ENCODE measurements around the gene APIP.
A peak's percentile ranks its signal among the peaks of the same experiment; 100 is the strongest.

APIP gene

GRCh38 chr11:34874202-34874601, 42.0 kb downstream of the APIP start:
- Mint-ChIP-seq H3K9me3 (no peaks in the 10 kb centered on the region), H3K27me3 (no peaks in the 10 kb centered on the region), H3K4me1 (no peaks in the 10 kb centered on the region), H3K4me3 (no peak overlapping the region), H3K27ac (no peak overlapping the region)
- ATAC-seq (peak; percentile 35), DNase-seq (no peak)

DNA sequence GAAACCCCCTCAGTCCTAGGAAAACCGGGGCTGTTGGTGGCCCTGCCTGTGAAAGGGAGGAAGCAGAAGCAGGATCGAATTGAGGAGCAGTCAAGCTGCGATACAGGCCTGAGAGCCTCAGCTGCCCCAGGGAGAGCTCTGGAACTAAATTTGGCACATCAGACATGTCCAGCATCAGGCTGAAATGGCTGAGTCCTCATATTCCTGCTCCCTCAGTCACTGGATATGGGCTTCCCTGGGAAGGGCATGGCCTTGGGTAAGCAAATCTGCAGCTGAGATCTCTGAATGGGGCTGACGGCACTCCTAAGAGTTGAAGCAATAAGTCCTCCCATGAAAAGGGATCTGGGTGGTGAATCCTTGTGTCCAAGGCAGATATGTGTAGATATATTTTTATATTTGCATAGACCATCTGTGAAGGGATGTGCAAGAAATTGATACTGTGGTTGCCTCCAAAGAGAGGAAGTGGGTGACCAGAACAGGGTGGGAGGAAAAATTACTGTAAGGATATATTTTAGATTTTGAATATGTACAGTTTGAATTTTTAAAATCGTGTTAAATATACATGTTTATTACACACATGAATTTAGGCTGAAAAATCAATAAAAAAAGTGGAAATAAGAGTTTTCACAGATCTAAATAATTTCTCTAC, 45.5 kb downstream of the APIP start:
- DNase-seq (no peak), ATAC-seq (no peak)
- H3K27me3 Mint-ChIP-seq, result no peaks in the 10 kb centered on the region
- no peaks in the 10 kb centered on the region for H3K4me1 Mint-ChIP-seq
- no peaks in the 10 kb centered on the region for H3K9me3 Mint-ChIP-seq
- H3K27ac Mint-ChIP-seq, result no peak overlapping the region
- H3K4me3 Mint-ChIP-seq, result no peak overlapping the region

DNA sequence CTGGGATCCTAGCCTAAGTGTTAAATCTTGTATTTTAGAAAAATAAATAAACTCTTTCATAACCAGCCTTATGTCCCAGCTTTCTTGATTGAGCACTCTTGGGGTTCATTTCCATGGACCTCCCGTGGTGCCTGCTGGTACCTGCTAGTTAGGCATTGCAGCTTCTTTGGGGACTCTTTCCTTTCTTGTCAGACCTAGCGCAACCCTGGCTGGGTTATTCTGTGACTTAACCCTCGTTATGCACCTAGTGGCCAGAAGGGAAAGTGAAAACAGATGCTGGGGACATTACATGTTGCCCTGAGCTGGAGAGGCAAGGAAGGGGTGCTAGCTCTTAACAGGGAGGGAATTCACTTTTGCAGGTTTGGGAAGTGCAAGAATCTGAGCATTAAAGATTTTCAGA, 46.8 kb downstream of the APIP start:
- Mint-ChIP-seq H3K4me1 (no peaks in the 10 kb centered on the region), H3K27ac (no peak overlapping the region)
- DNase-seq, result no peak

GRCh38 chr11:34866375-34866774, 49.8 kb downstream of the APIP start:
- H3K9me3 Mint-ChIP-seq, result no peaks in the 10 kb centered on the region
- H3K4me1 Mint-ChIP-seq, result no peaks in the 10 kb centered on the region
- no peaks in the 10 kb centered on the region for H3K27me3 Mint-ChIP-seq
- no peak overlapping the region for H3K27ac Mint-ChIP-seq
- DNase-seq (no peak), ATAC-seq (no peak)
- no peak overlapping the region for H3K4me3 Mint-ChIP-seq

More for the DNA sequence above, 46.8 kb downstream of the APIP start:
- no peaks in the 10 kb centered on the region for H3K9me3 Mint-ChIP-seq
- H3K27me3 Mint-ChIP-seq, result no peaks in the 10 kb centered on the region
- ATAC-seq, result no peak
- no peak overlapping the region for H3K4me3 Mint-ChIP-seq

GRCh38 chr11:34865261-34865660, 50.9 kb downstream of the APIP start:
- no peak for DNase-seq
- ATAC-seq, result no peak
- Mint-ChIP-seq H3K27me3 (no peaks in the 10 kb centered on the region), H3K27ac (no peak overlapping the region), H3K4me1 (no peaks in the 10 kb centered on the region), H3K9me3 (no peaks in the 10 kb centered on the region), H3K4me3 (no peak overlapping the region)

DNA sequence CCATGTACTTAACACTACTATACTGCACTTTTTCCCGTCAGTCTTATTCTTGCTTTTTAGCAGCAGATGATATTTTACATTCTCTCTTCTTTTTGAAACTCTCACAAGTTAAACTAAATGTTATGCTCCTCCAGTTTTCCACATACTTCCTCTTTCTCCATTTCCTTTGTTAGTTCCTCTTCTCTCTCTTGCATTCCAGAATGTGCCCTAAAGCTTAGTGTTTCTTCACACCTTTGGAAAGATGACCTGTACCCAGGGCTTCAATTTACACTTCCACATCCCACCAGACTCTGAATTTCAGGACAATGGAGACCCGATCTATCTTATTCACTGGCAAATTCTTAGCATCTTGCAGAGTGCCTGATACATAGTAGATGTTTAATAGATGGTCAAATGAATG, 51.8 kb downstream of the APIP start:
- H3K9me3 Mint-ChIP-seq, result no peaks in the 10 kb centered on the region
- no peak overlapping the region for H3K27ac Mint-ChIP-seq
- H3K4me1 Mint-ChIP-seq, result no peaks in the 10 kb centered on the region
- ATAC-seq, result no peak
- no peak overlapping the region for H3K4me3 Mint-ChIP-seq
- no peaks in the 10 kb centered on the region for H3K27me3 Mint-ChIP-seq
- DNase-seq, result no peak

DNA sequence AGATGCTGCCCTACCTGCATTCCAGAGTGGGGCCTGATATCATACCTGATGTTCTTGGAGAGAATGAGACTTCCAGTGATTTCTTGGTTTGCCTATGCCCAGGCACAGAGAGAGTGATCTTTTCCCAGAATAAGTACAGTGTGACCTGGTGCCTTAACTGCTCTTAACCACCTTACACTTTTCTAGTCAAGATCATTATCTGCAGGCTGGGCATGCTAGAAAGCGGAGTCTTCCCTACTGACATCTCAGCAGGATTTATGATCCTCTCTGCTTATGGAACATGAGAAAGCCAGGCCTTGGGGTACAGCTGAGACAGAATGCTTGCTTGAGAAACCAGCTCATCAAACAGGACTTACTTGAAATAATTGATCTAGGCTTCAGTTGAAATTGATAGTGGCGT, 53.1 kb downstream of the APIP start:
- Mint-ChIP-seq H3K27ac (no peak overlapping the region), H3K9me3 (no peaks in the 10 kb centered on the region), H3K4me3 (no peak overlapping the region), H3K27me3 (no peaks in the 10 kb centered on the region), H3K4me1 (no peaks in the 10 kb centered on the region)
- ATAC-seq (no peak), DNase-seq (no peak)

GRCh38 chr11:34860518-34860917, 55.7 kb downstream of the APIP start:
- Mint-ChIP-seq H3K27ac (no peak overlapping the region), H3K9me3 (no peaks in the 10 kb centered on the region), H3K4me1 (no peaks in the 10 kb centered on the region), H3K27me3 (no peaks in the 10 kb centered on the region), H3K4me3 (no peak overlapping the region)
- ATAC-seq (no peak), DNase-seq (no peak)

- H3K4me3 Mint-ChIP-seq, result no peak overlapping the region
- no peaks in the 10 kb centered on the region for H3K9me3 Mint-ChIP-seq
- ATAC-seq, result no peak
- no peaks in the 10 kb centered on the region for H3K4me1 Mint-ChIP-seq
- DNase-seq, result no peak
- no peak overlapping the region for H3K27ac Mint-ChIP-seq
- no peaks in the 10 kb centered on the region for H3K27me3 Mint-ChIP-seq
Observed at GRCh38 chr11:34860034-34860433, 56.1 kb downstream of the APIP start.

DNA sequence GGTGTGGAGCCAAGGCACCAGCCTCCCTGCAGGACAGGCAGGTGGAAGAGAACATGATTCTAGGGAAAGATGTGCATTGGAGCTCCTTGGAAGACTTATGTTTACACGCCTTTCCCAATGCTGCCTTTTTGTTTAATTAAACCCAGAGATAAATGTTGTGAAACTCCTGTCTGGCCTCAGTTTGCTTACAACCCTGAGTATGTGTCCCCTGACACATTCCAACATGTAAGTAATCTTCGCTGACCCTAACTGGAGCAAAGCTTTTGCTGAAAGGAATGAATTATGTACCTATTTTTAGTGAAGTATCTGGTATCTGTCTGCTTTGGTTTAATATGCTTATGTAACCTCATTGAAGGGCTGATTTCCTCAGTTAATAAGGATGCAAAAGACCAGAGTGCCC, 56.7 kb downstream of the APIP start:
- Mint-ChIP-seq H3K4me1 (no peaks in the 10 kb centered on the region), H3K27me3 (no peaks in the 10 kb centered on the region), H3K27ac (no peak overlapping the region), H3K9me3 (no peaks in the 10 kb centered on the region), H3K4me3 (no peak overlapping the region)
- DNase-seq, result no peak
- no peak for ATAC-seq

DNA sequence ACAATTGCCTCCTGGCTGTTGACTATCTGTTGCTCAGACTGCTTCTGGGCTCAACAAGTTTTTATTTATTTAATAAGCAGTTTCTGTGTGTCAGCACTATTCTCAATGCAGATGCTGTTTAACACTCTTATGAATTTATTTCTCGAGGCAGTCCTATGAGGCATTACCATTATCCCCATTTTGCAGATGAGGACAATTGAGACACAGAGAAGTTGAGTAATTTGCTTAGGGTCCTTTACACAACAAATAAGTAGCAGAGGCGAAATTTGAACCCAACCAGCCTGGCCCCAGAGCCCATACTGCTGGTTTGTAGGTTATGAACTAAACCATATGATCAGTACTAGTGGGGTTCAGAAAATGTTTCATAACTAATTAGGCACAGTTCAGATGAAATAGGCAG, 58.7 kb downstream of the APIP start:
- H3K27me3 Mint-ChIP-seq, result no peaks in the 10 kb centered on the region
- H3K4me3 Mint-ChIP-seq, result no peak overlapping the region
- H3K9me3 Mint-ChIP-seq, result no peaks in the 10 kb centered on the region
- no peaks in the 10 kb centered on the region for H3K4me1 Mint-ChIP-seq
- DNase-seq, result no peak
- no peak for ATAC-seq
- no peak overlapping the region for H3K27ac Mint-ChIP-seq

DNA sequence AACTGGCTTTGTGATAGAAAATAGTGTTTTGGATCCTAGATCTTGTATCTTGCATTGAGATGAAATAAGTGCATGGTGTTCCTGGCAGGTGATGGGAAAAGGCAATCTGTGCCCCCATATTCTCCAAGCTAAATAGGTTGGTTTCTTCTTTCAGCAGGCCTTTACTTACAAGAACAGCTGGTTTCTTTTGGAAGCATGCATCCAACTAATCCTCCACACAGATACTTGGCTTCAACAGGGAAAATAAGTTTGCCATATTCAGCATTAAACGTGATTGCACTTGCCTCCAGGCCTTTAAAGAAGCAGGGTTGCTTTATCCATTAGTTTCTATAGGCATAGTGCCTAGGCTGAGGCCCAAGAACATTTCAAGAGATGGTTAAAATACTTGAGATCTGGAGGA, 59.9 kb downstream of the APIP start:
- no peak overlapping the region for H3K4me3 Mint-ChIP-seq
- no peaks in the 10 kb centered on the region for H3K9me3 Mint-ChIP-seq
- DNase-seq, result no peak
- no peak overlapping the region for H3K27ac Mint-ChIP-seq
- no peaks in the 10 kb centered on the region for H3K4me1 Mint-ChIP-seq
- ATAC-seq, result no peak
- H3K27me3 Mint-ChIP-seq, result no peaks in the 10 kb centered on the region

- DNase-seq (no peak), ATAC-seq (no peak)
- H3K4me1 Mint-ChIP-seq, result no peaks in the 10 kb centered on the region
- H3K9me3 Mint-ChIP-seq, result no peaks in the 10 kb centered on the region
- no peak overlapping the region for H3K27ac Mint-ChIP-seq
- no peaks in the 10 kb centered on the region for H3K27me3 Mint-ChIP-seq
- H3K4me3 Mint-ChIP-seq, result no peak overlapping the region
Observed at GRCh38 chr11:34855754-34856095, 60.5 kb downstream of the APIP start.

GRCh38 chr11:34855021-34855753, 61.0 kb downstream of the APIP start:
- no peak overlapping the region for H3K4me3 Mint-ChIP-seq

GRCh38 chr11:34851916-34852315, 64.3 kb downstream of the APIP start:
- H3K27me3 Mint-ChIP-seq, result peaks cover 11% of the 10 kb centered on the region
- DNase-seq (no peak), ATAC-seq (no peak)
- H3K4me1 Mint-ChIP-seq, result no peaks in the 10 kb centered on the region
- no peaks in the 10 kb centered on the region for H3K9me3 Mint-ChIP-seq
- no peak overlapping the region for H3K4me3 Mint-ChIP-seq
- no peak overlapping the region for H3K27ac Mint-ChIP-seq

More at GRCh38 chr11:34855021-34855753, 61.0 kb downstream of the APIP start:
- DNase-seq, result no peak
- H3K27ac Mint-ChIP-seq, result no peak overlapping the region
- H3K27me3 Mint-ChIP-seq, result no peaks in the 10 kb centered on the region
- ATAC-seq, result no peak
- no peaks in the 10 kb centered on the region for H3K9me3 Mint-ChIP-seq
- H3K4me1 Mint-ChIP-seq, result no peaks in the 10 kb centered on the region

DNA sequence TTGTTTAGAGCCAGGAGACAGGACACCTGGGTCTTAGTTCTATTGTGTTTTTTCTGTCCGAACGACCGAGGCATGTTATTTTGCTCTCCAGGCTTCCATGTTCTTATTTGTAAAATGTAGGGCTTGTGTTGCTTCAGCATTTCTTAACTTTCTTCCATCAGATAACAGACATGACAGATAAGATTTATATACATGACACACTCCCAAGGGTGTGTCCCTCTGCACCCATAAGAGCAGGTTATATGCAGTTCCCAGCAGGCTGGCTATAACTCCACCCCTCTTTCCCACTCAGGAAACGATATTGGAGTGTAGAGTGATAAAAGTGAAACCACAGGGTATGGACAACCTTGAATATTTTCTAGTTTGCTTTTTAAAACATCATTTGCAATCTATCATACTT, 65.8 kb downstream of the APIP start:
- ATAC-seq (no peak), DNase-seq (no peak)
- no peaks in the 10 kb centered on the region for H3K9me3 Mint-ChIP-seq
- no peak overlapping the region for H3K27ac Mint-ChIP-seq
- H3K4me1 Mint-ChIP-seq, result no peaks in the 10 kb centered on the region
- H3K27me3 Mint-ChIP-seq, result peaks cover 13% of the 10 kb centered on the region
- no peak overlapping the region for H3K4me3 Mint-ChIP-seq

DNA sequence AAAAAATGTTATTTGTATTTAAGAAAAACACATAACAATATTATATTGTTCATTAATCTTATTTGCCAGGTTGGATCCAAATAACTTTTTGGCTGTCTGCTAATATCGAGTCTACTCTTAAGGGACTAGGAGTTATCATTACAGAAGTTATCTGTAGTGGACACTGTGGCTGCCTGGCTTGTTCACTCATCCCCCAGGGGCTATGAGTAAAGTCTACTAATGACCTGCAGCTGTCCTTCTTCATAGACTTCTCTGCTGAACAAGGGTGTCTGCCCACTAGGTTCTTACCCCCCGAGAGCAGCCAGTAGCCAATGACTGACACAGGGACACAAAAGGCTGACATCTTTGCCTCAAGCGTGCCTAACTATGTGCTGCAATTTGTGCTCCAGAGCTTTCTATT, 69.7 kb downstream of the APIP start:
- H3K9me3 Mint-ChIP-seq, result no peaks in the 10 kb centered on the region
- peaks cover 27% of the 10 kb centered on the region for H3K27me3 Mint-ChIP-seq
- H3K4me1 Mint-ChIP-seq, result no peaks in the 10 kb centered on the region
- H3K27ac Mint-ChIP-seq, result no peak overlapping the region
- ATAC-seq (no peak), DNase-seq (no peak)
- H3K4me3 Mint-ChIP-seq, result no peak overlapping the region
